ENCODE data around the gene EPS8.

The EPS8 gene

GRCh38 chr12:15819644-15820437 is 30.7 kb upstream of the EPS8 start:
- H3K36me3 ChIP-seq (ENCODE audit: control insufficient read depth in 2 of 2, insufficient read depth in 2 of 2, low read length in 2 of 2) = no peaks in the 10 kb centered on the region
- no peaks in the 10 kb centered on the region for H3K27me3 ChIP-seq (ENCODE audit: control insufficient read depth in 1 of 2, insufficient read depth in 2 of 2, low read length in 2 of 2)
- H3K4me1 ChIP-seq (ENCODE audit: control insufficient read depth, insufficient read depth, low read length) = no peaks in the 10 kb centered on the region
- H3K9ac ChIP-seq (ENCODE audit: low read length in 2 of 2) = no peak overlapping the region
- H3K4me3 ChIP-seq (ENCODE audit: low read length in 2 of 2) = no peak overlapping the region
- H3K27ac ChIP-seq (ENCODE audit: low read length) = no peak overlapping the region
- peaks cover 0 to 6% of the 10 kb centered on the region in 2 donors for H3K9me3 ChIP-seq (ENCODE audit: control insufficient read depth in 2 of 2, low read length in 2 of 2)

DNA sequence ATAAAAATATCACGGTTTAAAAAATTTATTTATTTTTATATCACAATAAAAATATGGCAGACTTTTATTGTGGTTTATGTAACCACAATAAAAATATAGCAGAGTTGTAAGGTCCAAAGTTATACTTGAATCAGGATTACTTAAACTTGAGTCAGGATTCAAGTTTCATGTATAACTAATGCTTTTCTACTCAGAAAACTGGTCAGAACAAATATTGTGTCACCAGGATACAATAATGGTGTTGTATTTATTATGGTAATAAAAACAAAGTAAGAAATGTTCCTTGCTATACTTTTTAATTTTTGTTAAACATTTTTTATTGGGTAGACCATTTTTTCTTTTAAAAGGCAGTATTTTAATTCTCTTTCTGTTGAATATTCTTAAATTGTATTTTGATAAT is 29.2 kb upstream of the EPS8 start:
- Histone ChIP-seq H3K27me3 (ENCODE audit: control insufficient read depth in 1 of 2, insufficient read depth in 2 of 2, low read length in 2 of 2) (no peaks in the 10 kb centered on the region), H3K9ac (ENCODE audit: low read length in 2 of 2) (no peak overlapping the region), H3K4me3 (ENCODE audit: low read length in 2 of 2) (no peak overlapping the region), H3K4me1 (ENCODE audit: control insufficient read depth, insufficient read depth, low read length) (no peaks in the 10 kb centered on the region), H3K27ac (ENCODE audit: low read length) (no peak overlapping the region), H3K9me3 (ENCODE audit: control insufficient read depth in 2 of 2, low read length in 2 of 2) (peaks cover 0 to 6% of the 10 kb centered on the region in 2 donors), H3K36me3 (ENCODE audit: control insufficient read depth in 2 of 2, insufficient read depth in 2 of 2, low read length in 2 of 2) (no peaks in the 10 kb centered on the region)

- Histone ChIP-seq H3K4me1 (ENCODE audit: control insufficient read depth, insufficient read depth, low read length) (no peaks in the 10 kb centered on the region), H3K9me3 (ENCODE audit: control insufficient read depth in 2 of 2, low read length in 2 of 2) (peaks cover 0 to 6% of the 10 kb centered on the region in 2 donors), H3K4me3 (ENCODE audit: low read length in 2 of 2) (no peak overlapping the region), H3K36me3 (ENCODE audit: control insufficient read depth in 2 of 2, insufficient read depth in 2 of 2, low read length in 2 of 2) (no peaks in the 10 kb centered on the region), H3K27ac (ENCODE audit: low read length) (no peak overlapping the region), H3K9ac (ENCODE audit: low read length in 2 of 2) (no peak overlapping the region), H3K27me3 (ENCODE audit: control insufficient read depth in 1 of 2, insufficient read depth in 2 of 2, low read length in 2 of 2) (no peaks in the 10 kb centered on the region)
Observed at GRCh38 chr12:15815730-15816129, 26.5 kb upstream of the EPS8 start.

GRCh38 chr12:15811214-15812127 is 22.3 kb upstream of the EPS8 start:
- H3K4me3 ChIP-seq (ENCODE audit: low read length in 2 of 2) = no peak overlapping the region
- no peak overlapping the region for H3K27ac ChIP-seq (ENCODE audit: low read length)
- H3K9ac ChIP-seq (ENCODE audit: low read length in 2 of 2) = no peak overlapping the region
- H3K27me3 ChIP-seq (ENCODE audit: control insufficient read depth in 1 of 2, insufficient read depth in 2 of 2, low read length in 2 of 2) = no peaks in the 10 kb centered on the region
- H3K4me1 ChIP-seq (ENCODE audit: control insufficient read depth, insufficient read depth, low read length) = no peaks in the 10 kb centered on the region
- no peaks in the 10 kb centered on the region for H3K36me3 ChIP-seq (ENCODE audit: control insufficient read depth in 2 of 2, insufficient read depth in 2 of 2, low read length in 2 of 2)
- no peaks in the 10 kb centered on the region for H3K9me3 ChIP-seq (ENCODE audit: control insufficient read depth in 2 of 2, low read length in 2 of 2)

GRCh38 chr12:15808652-15809051 is 19.5 kb upstream of the EPS8 start:
- no peaks in the 10 kb centered on the region for H3K27me3 ChIP-seq (ENCODE audit: control insufficient read depth in 1 of 2, insufficient read depth in 2 of 2, low read length in 2 of 2)
- no peak overlapping the region for H3K27ac ChIP-seq (ENCODE audit: low read length)
- no peak overlapping the region for H3K4me3 ChIP-seq (ENCODE audit: low read length in 2 of 2)
- no peaks in the 10 kb centered on the region for H3K9me3 ChIP-seq (ENCODE audit: control insufficient read depth in 2 of 2, low read length in 2 of 2)
- H3K9ac ChIP-seq (ENCODE audit: low read length in 2 of 2) = no peak overlapping the region
- H3K36me3 ChIP-seq (ENCODE audit: control insufficient read depth in 2 of 2, insufficient read depth in 2 of 2, low read length in 2 of 2) = no peaks in the 10 kb centered on the region
- no peaks in the 10 kb centered on the region for H3K4me1 ChIP-seq (ENCODE audit: control insufficient read depth, insufficient read depth, low read length)

GRCh38 chr12:15808250-15808649 is 19.1 kb upstream of the EPS8 start:
- H3K9ac ChIP-seq (ENCODE audit: low read length in 2 of 2) = no peak overlapping the region
- no peak overlapping the region for H3K4me3 ChIP-seq (ENCODE audit: low read length in 2 of 2)
- no peaks in the 10 kb centered on the region for H3K4me1 ChIP-seq (ENCODE audit: control insufficient read depth, insufficient read depth, low read length)
- H3K27me3 ChIP-seq (ENCODE audit: control insufficient read depth in 1 of 2, insufficient read depth in 2 of 2, low read length in 2 of 2) = no peaks in the 10 kb centered on the region
- no peak overlapping the region for H3K27ac ChIP-seq (ENCODE audit: low read length)
- H3K9me3 ChIP-seq (ENCODE audit: control insufficient read depth in 2 of 2, low read length in 2 of 2) = no peaks in the 10 kb centered on the region
- H3K36me3 ChIP-seq (ENCODE audit: control insufficient read depth in 2 of 2, insufficient read depth in 2 of 2, low read length in 2 of 2) = no peaks in the 10 kb centered on the region

DNA sequence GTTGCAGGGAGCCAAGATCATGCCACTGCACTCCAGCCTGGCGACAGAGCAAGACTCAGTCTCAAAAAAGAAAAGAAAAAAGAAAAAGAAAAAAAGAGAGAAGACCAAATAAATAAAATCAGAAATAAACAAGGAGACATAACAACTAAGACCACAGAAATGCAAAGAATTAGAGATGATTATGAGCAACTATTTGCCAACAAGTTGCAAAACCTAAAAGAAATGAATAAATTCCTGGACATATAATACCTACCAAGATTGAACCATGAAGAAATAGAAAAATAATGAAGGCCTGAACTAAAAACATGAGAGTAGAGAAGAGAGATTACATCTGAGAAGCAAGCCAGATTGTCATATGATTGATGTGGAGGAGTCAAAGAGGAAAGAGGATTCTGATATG is 17.6 kb upstream of the EPS8 start:
- H3K4me3 ChIP-seq (ENCODE audit: low read length in 2 of 2) = no peak overlapping the region
- no peaks in the 10 kb centered on the region for H3K27me3 ChIP-seq (ENCODE audit: control insufficient read depth in 1 of 2, insufficient read depth in 2 of 2, low read length in 2 of 2)
- no peak overlapping the region for H3K27ac ChIP-seq (ENCODE audit: low read length)
- H3K36me3 ChIP-seq (ENCODE audit: control insufficient read depth in 2 of 2, insufficient read depth in 2 of 2, low read length in 2 of 2) = no peaks in the 10 kb centered on the region
- no peaks in the 10 kb centered on the region for H3K4me1 ChIP-seq (ENCODE audit: control insufficient read depth, insufficient read depth, low read length)
- H3K9me3 ChIP-seq (ENCODE audit: control insufficient read depth in 2 of 2, low read length in 2 of 2) = no peaks in the 10 kb centered on the region
- H3K9ac ChIP-seq (ENCODE audit: low read length in 2 of 2) = no peak overlapping the region

GRCh38 chr12:15801770-15802744 is 12.9 kb upstream of the EPS8 start:
- H3K27me3 ChIP-seq (ENCODE audit: control insufficient read depth in 1 of 2, insufficient read depth in 2 of 2, low read length in 2 of 2) = no peaks in the 10 kb centered on the region
- no peak overlapping the region for H3K27ac ChIP-seq (ENCODE audit: low read length)
- H3K36me3 ChIP-seq (ENCODE audit: control insufficient read depth in 2 of 2, insufficient read depth in 2 of 2, low read length in 2 of 2) = no peaks in the 10 kb centered on the region
- H3K4me1 ChIP-seq (ENCODE audit: control insufficient read depth, insufficient read depth, low read length) = no peaks in the 10 kb centered on the region
- H3K4me3 ChIP-seq (ENCODE audit: low read length in 2 of 2) = no peak overlapping the region
- H3K9ac ChIP-seq (ENCODE audit: low read length in 2 of 2) = no peak overlapping the region
- no peaks in the 10 kb centered on the region for H3K9me3 ChIP-seq (ENCODE audit: control insufficient read depth in 2 of 2, low read length in 2 of 2)

DNA sequence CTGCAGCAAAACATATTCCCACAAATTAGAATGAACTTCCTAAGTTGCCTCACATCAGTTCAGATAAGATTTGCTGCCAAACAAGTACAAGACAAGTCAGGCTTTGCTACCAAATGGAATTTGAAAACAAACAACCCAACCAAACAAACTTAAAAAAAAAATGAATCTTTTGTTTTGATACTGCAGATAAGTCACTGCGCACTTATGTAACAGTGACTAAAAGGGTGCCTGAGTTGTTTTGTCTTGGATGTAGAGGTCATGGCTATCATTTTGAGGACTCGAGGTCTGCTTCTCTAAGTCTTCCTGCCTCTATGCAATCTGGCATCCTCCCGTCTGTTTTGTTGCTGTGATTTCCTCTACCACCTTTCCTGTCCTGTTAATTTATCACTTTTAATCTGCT is 11.1 kb upstream of the EPS8 start:
- Histone ChIP-seq H3K36me3 (ENCODE audit: control insufficient read depth in 2 of 2, insufficient read depth in 2 of 2, low read length in 2 of 2) (no peaks in the 10 kb centered on the region), H3K27ac (ENCODE audit: low read length) (no peak overlapping the region), H3K27me3 (ENCODE audit: control insufficient read depth in 1 of 2, insufficient read depth in 2 of 2, low read length in 2 of 2) (no peaks in the 10 kb centered on the region), H3K9me3 (ENCODE audit: control insufficient read depth in 2 of 2, low read length in 2 of 2) (no peaks in the 10 kb centered on the region), H3K4me3 (ENCODE audit: low read length in 2 of 2) (no peak overlapping the region), H3K4me1 (ENCODE audit: control insufficient read depth, insufficient read depth, low read length) (no peaks in the 10 kb centered on the region), H3K9ac (ENCODE audit: low read length in 2 of 2) (no peak overlapping the region)

GRCh38 chr12:15797818-15798217 is 8.6 kb upstream of the EPS8 start:
- no peaks in the 10 kb centered on the region for H3K4me1 ChIP-seq (ENCODE audit: control insufficient read depth, insufficient read depth, low read length)
- no peaks in the 10 kb centered on the region for H3K36me3 ChIP-seq (ENCODE audit: control insufficient read depth in 2 of 2, insufficient read depth in 2 of 2, low read length in 2 of 2)
- no peaks in the 10 kb centered on the region for H3K9me3 ChIP-seq (ENCODE audit: control insufficient read depth in 2 of 2, low read length in 2 of 2)
- H3K27me3 ChIP-seq (ENCODE audit: control insufficient read depth in 1 of 2, insufficient read depth in 2 of 2, low read length in 2 of 2) = no peaks in the 10 kb centered on the region
- H3K27ac ChIP-seq (ENCODE audit: low read length) = no peak overlapping the region
- no peak overlapping the region for H3K9ac ChIP-seq (ENCODE audit: low read length in 2 of 2)
- no peak overlapping the region for H3K4me3 ChIP-seq (ENCODE audit: low read length in 2 of 2)
